Midbrain (tissue), 1 donor: ENCODE data around the gene AP4M1.

ENCODE experiments used
- DNase-seq: peaks from one replicate; lab custom pipeline; 2025; lab: John Stamatoyannopoulos, UW

The AP4M1 gene

GRCh38 chr7:100157334-100158228 is 56.1 kb downstream of the AP4M1 start:
- no peak for DNase-seq
